GM21717 (cell line): ENCODE data around the gene INSYN2B.

Experiments
- ATAC-seq: cut with Tn5 transposase; IDR thresholded peaks from one replicate; pipeline ENCODE4 v1.9.1; 2021; ENCODE audit warnings: mild to moderate bottlenecking, moderate library complexity; ENCODE audit not compliant: unreplicated experiment

Gene INSYN2B

DNA sequence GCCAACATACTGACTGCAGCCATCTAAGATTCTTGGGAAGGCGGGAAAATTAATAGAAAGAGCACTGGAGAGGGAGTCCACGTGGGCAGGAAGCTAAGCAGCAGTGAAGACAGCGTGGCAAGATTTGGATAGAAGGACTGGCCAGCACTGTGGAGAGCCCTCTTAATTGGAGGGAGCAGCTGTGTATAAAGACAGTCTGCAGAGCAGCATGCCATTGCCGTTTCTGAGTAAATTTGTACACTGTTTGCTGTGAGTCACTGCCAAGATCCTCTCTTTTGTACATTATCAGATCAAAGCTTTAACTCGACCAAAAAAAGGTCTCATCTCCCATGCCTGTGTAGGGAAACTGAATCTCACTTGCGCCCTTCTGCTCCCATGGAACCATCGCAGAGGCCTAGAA, 45.3 kb downstream of the INSYN2B start:
- ATAC-seq, result no peak

DNA sequence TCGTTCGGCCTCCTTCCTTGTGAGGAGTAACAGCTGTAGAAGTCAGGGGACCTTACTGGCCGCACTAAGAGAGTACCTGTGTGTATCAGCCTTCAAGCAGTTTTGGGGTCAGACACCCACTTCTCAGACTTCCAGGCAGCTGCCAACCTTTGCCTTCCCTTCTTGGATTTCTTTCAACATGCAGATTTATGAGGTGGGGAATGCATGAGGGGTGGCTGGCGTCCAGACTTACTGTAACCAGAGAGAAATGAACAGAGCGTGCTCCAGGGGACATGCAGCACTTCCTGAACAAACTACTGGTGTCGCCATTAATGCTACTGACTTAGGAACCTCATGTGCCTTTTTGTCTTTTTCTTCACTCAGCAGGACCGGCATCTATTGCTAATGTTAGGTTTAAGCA, 46.7 kb downstream of the INSYN2B start:
- ATAC-seq, result no peak

DNA sequence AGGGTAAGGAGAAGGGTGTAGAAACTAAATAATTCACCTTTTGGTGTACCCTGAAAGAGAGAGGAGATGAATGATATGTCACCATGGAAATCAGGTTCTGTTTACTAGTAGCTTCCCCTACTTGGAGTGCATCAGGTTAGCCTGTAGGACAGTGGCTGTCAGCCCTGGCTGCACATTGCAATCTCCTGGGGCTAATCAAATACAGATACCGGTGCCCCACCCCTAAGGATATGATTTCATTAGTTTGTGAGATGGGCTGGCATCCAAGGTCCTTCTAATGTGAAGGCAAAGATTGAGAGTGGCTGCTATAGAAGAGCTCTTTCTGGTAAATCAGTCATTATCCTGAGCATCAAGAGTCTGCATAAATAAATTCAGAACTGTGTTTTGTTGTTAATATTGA, 47.2 kb downstream of the INSYN2B start:
- no peak for ATAC-seq

DNA sequence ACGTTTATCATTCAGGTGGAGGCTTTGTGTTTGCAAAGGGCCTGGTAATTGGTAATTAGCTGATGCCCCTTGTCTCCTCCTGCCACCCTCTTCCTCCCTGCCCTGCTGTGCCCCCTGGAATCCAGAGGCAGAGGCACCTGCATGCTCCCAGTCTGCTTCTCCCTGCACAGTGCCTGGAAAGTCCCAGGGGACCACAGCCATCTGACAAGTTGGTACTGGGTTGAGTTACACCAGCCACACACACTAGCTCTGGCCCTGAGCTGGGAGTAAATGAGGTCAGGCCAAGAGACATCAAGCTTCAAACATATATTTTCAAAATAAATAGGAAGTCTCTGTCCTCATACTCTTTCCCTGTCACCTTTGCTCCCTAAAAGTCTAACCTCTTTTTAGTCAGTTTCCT, 56.3 kb downstream of the INSYN2B start:
- no peak for ATAC-seq

DNA sequence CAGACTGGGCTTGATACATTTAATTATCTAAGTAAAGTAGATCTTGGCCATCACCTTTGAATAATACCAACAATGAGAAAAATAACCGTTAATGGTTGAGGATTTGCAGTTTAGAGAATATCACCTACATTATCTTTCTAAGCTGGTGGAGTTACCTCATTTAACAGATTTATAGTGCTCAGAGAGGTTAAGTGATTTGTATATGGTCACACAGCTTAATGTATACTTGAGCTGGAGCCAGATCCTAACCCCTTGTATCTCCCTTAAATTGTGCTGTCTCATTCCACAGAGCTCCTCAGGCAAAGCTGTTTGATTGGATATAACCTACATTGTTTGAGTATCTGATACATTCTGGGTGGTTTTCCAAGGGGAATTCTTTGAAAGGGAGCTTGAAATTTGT, 57.8 kb downstream of the INSYN2B start:
- ATAC-seq, result no peak

DNA sequence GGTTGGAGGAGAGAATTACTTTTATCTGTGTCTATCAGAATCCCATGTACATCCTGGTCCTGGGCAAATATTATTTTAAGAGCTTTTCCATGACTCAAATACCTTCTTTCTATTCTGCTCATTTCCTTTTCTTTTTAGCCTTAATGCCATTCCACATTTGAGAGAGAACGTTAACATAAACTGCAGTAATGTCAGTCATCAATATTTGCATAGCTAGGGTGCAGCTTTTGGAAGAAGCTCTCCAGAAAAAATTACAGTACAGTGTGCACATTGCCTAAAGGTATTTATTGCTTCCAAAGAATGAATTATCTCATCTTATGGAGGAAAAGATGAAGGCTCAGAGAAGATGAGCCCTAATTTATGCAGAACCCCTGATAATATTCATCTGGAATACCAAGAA, 58.3 kb downstream of the INSYN2B start:
- no peak for ATAC-seq

DNA sequence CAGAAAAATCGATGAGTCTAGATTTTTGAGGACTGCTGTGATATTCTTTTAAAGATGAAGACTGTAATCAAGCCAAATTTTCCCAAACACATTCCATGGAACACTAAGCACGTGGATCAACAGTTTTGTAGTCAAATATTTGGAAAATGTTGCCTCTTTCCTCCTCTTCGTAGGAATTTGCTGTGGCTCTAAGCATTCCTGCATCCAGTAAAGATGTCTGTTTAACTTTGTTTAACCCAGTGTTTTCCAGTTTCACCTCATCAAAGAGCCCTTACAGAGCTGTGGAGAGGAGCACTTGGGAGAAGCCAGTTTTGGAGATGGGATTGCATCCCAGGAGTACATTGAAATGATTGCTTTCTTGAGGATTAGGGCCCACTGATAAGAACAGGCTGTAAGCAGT, 58.9 kb downstream of the INSYN2B start:
- ATAC-seq, result no peak

DNA sequence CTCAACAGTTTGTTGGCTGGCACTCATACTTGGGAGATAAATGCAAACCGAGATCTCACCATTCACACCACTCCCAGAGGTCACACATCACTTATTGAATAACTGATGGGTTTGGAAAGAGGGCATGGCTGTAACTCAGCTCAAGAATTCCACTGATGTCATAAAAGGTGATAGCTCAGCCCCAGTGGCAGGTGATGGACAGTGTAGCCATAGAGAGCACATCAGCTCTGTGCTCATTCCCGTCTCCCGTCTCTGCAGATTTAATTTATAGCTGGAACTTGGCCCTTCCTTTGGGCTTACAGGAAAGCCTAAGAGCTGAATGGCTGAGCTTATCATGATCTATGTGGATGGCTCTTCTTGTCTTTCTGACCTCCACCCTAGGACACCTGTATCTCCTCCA, 59.8 kb downstream of the INSYN2B start:
- no peak for ATAC-seq

DNA sequence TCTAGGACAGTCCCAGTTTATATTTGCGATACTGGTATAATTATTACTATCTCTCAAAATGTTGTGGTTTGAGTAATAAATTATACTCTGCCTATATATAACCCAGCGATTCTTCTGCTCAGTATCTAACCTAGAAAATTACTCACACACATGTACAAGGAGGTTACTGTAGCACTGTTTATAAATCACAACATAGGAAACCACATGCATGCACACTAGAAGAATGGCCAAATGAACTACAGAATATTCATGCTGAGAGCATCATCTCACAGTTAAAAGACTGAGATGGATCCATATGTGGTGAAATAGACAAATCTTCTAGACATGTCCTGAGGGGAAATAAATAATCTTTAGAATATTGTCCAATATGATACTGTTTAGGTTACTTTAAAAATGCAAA, 62.1 kb downstream of the INSYN2B start:
- ATAC-seq, result no peak

DNA sequence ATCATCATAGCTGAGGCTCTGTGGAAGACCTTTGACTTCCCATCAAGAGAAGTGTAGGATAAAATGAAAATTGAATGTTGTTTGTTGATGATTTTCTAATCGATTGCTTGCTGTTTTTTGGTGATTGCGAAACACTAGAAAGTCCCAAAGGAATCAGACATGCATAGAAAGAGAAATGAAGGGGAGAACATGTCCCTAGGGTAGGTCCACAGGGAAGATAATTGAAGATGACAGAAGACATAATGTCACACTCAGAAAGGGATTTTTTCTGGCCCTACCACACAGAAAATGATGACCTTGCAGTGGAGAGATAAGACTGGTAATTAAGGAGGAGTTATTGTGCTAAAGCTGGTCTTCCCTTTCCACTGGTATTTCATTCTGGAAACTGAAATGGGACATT, 62.8 kb downstream of the INSYN2B start:
- no peak for ATAC-seq

DNA sequence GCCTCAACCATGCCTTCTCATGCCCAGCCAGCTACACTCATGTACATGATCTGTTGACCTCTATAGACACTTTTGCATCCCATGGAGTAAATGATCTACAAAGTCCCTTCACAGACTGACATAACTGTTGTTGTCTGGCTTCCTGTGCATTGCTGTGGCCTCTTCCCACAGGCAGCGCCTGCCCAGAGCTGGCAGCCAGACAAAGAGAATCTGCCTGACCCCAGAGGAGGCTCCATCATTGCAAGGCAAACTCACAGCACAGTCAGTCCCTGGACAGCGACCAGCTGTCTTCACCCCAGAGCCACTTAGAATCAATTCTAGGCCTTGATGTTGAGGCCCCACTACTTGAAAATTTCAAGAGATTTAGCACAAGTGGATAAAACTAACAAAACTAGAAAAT, 65.5 kb downstream of the INSYN2B start:
- ATAC-seq, result no peak

DNA sequence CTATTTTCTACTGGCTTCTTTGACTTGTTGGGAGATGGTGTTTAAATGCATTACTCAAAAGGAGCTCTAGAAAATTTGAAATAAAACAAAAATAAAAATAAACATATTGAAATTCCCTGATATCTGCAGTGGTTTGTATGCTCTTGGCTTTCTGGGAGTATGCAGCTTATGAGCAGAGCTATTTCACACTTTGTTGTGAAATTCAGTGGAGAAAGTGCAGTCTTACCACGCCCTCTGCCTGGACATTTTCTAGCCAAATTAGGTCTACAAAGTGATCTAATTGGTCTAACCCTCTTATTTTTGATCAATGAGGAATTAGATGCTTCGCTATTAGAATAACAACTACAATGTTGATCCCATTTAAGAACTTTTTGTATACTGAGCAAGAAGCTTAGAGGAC, 66.8 kb downstream of the INSYN2B start:
- ATAC-seq, result no peak

DNA sequence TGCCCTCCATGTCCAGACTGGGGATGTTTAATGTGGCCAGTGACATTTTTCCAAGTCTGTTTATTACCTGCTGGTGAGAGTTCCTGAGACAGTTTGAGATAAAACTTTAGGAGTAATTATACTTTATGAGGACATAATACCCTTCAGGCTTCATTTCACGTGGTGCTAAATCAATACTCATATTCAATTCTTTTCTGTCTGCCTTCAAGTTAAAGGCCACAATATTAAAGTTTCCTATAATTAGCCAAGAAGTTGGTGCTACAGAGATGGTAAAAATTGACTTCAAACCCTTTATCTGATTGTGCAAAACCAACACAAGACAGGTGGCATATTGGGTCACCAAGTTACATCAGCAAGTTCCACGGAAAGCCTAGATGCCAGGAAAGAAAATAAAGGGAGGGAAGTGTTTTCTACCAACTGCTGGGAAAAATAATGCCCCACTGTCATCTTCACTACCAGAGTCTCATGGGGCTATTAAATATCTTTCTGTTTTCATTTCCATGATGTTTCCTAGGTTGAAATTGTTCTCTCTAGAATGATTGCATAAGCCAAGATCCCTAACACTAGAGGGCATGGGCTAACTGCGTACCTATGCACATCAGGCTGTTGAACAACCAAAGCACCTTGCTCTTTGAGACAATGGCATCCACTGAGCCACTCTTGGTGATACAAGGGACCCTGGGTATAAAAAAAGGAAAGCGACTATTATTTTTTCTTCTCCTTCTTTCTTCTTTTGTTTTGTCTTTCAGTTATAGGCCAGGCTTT, 68.7 kb downstream of the INSYN2B start:
- no peak for ATAC-seq

DNA sequence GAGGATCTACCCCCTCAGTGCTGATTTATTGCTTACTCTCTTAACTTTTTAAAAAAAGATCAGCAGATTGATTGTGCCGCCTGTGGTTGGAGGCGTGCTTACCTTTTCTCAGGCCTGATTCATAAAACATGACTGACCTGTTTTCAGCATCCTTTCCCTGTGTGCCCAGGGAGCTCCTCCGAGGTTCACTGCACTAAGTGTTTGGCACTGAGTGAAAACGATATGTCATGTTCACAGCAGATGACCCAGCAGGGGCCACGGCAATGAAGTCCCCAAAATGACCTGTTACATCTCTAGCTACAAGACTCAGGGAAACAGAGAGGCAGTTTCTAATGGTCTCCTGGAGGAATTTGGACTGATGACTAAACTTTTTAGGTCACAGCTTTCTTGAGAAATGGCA, 69.9 kb downstream of the INSYN2B start:
- ATAC-seq, result no peak

DNA sequence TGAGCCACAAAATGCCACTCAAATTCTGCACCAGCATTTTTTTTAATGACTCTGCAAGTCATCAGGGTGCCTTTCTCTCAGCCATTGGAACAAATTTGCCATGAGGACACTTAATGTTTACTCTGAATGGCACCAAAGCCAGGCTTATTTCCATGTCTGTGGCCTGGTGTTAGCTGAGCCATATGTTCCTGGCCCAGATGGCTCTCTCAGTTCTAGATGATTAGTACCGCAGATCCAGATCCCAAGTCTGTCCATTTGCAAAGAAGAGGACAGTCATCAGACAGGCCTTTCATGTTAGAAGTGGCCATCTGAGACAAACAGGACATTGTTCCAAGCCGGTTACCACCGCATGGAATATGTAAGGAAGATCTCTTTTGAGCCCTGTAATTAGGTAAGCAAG, 70.3 kb downstream of the INSYN2B start:
- no peak for ATAC-seq

DNA sequence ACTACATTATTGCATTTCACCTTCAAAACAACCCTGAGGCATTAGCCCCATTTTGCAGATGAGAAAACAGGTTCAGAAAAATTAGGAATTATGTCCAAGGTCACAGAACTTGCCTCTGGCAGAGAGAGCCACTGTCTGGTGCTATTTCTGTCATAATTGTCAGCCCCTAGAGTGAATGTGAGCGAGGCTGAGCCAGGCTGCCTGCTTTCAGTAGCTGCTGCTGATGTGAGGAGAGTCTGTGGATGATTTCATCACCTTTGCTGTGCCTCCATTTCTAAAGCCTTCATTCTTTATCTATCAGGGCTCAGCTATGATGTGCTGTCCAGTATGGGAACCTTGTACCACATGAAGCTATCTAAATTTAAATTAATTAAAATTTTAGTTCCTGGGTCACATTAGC, 71.4 kb downstream of the INSYN2B start:
- ATAC-seq, result no peak

DNA sequence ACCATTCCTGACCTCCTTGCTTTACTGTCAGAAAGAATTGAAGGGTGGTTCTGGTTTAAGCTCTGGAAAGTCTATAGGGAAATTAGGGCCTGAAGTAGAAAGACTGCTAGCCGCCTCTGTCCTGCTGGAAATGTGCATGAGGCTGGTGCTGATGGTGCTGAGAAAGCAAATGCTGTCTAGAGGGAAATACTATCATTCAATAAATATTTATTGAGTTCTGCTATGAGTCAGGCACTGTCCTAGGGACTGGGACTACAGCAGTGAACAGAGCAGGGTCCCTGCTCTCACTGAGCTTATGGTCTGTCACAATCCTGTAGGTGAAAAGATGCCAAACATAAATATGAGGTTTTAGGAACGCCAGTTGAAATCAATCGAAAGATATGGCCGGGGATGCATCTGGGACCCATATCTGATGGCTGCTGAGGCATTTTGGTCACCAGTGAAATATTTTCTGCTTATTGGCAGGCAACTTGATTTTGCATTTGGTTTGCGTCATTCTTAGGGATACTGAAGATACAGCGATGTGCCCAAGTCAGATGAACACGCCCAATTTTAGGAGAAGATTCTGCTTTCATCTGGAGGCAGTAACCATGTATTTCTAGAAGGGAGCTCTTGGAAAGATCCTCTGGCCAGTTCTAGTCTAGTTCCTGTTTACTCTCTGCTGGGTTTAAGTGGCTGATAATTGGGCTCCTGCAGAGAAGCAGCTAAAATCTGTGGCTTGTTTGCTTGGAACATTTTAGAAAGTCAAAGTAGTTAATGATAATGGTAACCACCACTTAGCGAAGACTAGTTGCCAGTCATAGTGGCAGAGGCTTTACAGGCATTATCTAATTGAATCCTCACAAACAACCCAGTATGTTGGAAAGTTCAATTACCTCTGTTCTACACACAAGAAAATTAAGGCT, 73.3 kb downstream of the INSYN2B start:
- no peak for ATAC-seq

DNA sequence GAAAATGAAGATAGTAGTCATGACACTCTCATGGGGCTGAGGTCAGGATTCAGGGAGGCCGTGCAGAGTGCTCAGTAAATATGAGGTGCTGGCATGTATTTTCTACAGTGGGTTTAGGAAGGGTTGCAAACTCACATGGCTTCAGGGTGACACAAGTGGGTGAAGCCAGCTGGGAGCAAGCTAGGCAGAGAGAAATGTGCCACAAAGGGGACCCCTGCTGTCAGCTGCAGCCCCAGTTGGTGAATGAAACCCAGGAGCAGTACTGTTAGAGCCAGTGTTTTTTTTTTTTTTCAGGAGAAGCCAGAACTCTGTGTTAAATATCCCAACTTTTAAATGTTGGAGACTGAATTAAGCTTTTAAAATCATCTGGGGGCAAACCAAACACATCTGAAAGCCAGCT, 75.3 kb downstream of the INSYN2B start:
- ATAC-seq, result no peak

DNA sequence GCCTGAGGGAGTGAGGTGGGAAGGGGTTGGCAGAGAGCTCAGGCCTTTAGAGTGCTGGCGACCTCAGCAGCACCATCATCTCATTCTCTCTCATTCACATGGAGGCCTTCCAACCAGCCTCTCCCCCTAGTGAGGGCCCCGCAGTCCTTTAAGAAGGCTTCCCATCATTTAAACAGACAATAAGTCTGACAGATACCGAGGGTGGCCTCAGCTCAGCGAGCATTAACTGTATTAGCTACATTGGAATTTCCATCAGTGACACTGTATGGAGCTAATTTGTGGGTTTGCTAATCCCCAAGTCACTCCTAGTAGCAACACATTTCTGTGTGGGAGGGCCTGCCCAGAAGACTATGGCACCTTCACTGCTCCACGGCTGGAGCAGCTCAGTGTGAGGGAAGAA, 75.8 kb downstream of the INSYN2B start:
- no peak for ATAC-seq

DNA sequence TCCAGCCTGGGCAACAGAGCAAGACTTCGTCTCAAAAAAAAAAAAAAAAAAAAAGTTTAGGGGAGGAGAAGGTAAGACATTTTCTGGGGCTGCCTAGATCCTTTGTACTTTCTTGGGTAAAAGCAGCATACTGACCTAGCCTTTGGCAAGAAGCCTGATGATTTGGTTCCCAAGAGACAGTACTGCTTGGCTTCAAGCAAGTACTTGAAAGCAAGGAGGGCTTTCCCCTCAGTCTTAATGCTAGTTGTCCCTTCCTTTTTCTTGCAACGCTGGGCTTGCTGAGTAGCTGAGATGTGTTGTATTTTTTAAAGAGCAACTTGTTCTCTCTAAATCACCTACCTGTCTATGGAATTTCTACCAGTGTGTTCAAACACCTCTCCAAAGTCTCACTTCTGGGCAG, 76.2 kb downstream of the INSYN2B start:
- no peak for ATAC-seq

DNA sequence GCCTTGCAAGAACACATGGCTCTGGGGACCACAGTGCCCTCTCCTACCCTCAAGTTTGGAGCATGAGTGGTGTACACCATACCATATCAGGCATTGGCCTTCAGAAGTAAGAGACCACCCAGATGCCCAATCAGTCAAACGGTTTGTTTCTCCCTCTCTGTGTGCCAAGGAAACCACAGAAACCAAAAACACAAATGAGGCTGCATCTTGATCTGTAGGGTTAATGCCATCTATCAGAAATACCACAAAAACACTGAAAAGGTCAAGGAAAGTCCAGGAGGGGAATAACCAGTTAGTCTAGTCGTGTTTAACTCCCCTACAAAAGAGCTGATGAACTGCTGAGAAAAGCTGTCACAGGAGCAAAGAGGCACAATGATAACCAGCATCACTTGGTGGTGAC, 78.4 kb downstream of the INSYN2B start:
- no peak for ATAC-seq

DNA sequence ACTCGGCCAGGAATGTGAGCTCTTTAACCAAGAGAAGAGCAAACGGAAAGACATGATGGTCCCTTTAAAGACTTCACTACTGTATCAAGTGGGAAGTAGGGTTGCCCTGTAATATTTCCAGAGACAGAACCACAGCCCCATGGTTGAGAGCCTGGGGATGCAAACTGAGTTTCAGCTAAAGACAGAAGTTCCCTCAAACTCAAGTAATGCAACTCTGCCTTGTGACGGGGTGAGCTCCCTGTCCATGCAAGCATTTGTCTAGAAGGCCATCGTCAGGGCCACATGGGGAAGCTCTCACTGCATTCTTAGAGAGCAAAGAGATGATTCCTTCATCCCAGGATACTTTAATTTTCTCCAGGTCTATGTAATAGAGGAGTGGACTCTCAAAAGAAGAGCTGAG, 82.8 kb downstream of the INSYN2B start:
- ATAC-seq, result no peak
